HCT116 (cell line): ENCODE results near the gene ATXN7L1. TPM values are rescaled to one million over a fixed set of nuclear protein-coding genes. Genes with fewer than 3 reads are reported as not detected.

ENCODE experiments used
- ATAC-seq: fragments of 200-7000 bp; cut with Tn5 transposase; 2 replicates; pipeline ENCODE4 v1.9.1; 2020; ENCODE audit warnings: mild to moderate bottlenecking, moderate library complexity
- BruUV-seq: library from RNA; stranded (reverse); fragments of 400-500 nt; replicated peaks from 2 replicates; lab custom pipeline; 2021; lab: Mats Ljungman, UMichigan
- CTCF ChIA-PET: fragments of 300-600 bp; sonication (Branson Sonifier 250); formaldehyde crosslinking; loops from one replicate; lab custom pipeline; 2021; ENCODE audit warnings: antibody characterized with exemption; lab: Charles Lee
- POLR2A ChIA-PET: fragments of 300-600, 350-600 bp; sonication (Branson Sonifier 250); formaldehyde crosslinking; loops from one replicate; lab custom pipeline; 2021; ENCODE audit warnings: antibody characterized with exemption; lab: Charles Lee
- RAD21 ChIA-PET, 2 experiments: fragments of 300-600 bp; sonication (Branson Sonifier 250); formaldehyde crosslinking; loops; one replicate each; lab custom pipeline; 2023; ENCODE audit warnings: low total read pairs in 2 of 2; ENCODE audit not compliant: uncharacterized antibody in 2 of 2, unreplicated experiment in 2 of 2, low non-redundant PET in 1 of 2; lab: Charles Lee
- DNase-seq: peaks from one replicate; pipeline ENCODE4 v3.0.0-alpha.2; 2010; ENCODE audit warnings: low read depth, low spot score
- H2AFZ ChIP-seq: fragments of 200-600 bp; shearing (Covaris generic), sonication (generic); 2 replicates; pipeline ENCODE4 v1.6.1; 2017; ENCODE audit warnings: low read depth, mixed run types, mixed read lengths, antibody characterized with exemption, low read length; ENCODE audit not compliant: poor library complexity, severe bottlenecking
- H3K27ac ChIP-seq: 2 replicates; pipeline ENCODE4 v1.5.1; 2012; ENCODE audit warnings: low read depth, low read length
- H3K27me3 ChIP-seq: fragments of 200-600 bp; sonication (generic); 2 replicates; pipeline ENCODE4 v1.6.1; 2016; ENCODE audit warnings: mixed run types, low read length, mixed read lengths; ENCODE audit not compliant: insufficient read depth
- H3K36me3 ChIP-seq, 2 experiments: fragments of 200-500 bp in 1 of 2; fragments of 200-600 bp in 1 of 2; sonication (Bioruptor generic) in 1 of 2; sonication (generic) in 1 of 2; 2 replicates each; pipeline versions ENCODE4 v1.5.1 to v1.6.1; 2014 to 2016; ENCODE audit warnings: low read length in 2 of 2, inconsistent platforms in 1 of 2, mixed read lengths in 1 of 2, mixed run types in 1 of 2; ENCODE audit not compliant: insufficient read depth in 2 of 2, control insufficient read depth in 1 of 2
- H3K4me1 ChIP-seq, 2 experiments: fragments of 200-600 bp in 1 of 2; sonication (generic) in 1 of 2; 2 replicates each; pipeline versions ENCODE4 v1.5.1 to v1.6.1; 2012 to 2017; ENCODE audit warnings: low read length in 2 of 2, inconsistent platforms in 1 of 2, mild to moderate bottlenecking in 1 of 2, mixed read lengths in 1 of 2, mixed run types in 1 of 2, moderate library complexity in 1 of 2; ENCODE audit not compliant: insufficient read depth in 2 of 2, control insufficient read depth in 1 of 2
- H3K4me2 ChIP-seq: fragments of 200-600 bp; sonication (generic); 2 replicates; pipeline ENCODE4 v1.6.1; 2017; ENCODE audit warnings: mixed run types, low read length, mixed read lengths
- H3K4me3 ChIP-seq, 2 experiments: fragments of 200-600 bp in 1 of 2; sonication (generic) in 1 of 2; replicated peaks in 1 of 2; 2 replicates each; pipeline ENCODE4 v1.5.1; 2011 to 2016; ENCODE audit warnings: low read length in 2 of 2, control low read depth in 1 of 2, low read depth in 1 of 2, mild to moderate bottlenecking in 1 of 2, mixed read lengths in 1 of 2, mixed run types in 1 of 2
- H3K79me2 ChIP-seq: fragments of 200-600 bp; sonication (generic); 2 replicates; pipeline ENCODE4 v1.6.1; 2017; ENCODE audit warnings: mild to moderate bottlenecking, mixed run types, low read length, moderate library complexity, mixed read lengths; ENCODE audit not compliant: insufficient read depth
- H3K9ac ChIP-seq: fragments of 200-600 bp; sonication (generic); 2 replicates; pipeline ENCODE4 v1.6.1; 2016; ENCODE audit warnings: low read length, mixed read lengths
- H3K9me2 ChIP-seq: fragments of 200-600 bp; sonication (generic), shearing (Covaris generic); 2 replicates; pipeline ENCODE4 v1.6.1; 2017; ENCODE audit warnings: mixed run types, mild to moderate bottlenecking, moderate library complexity; ENCODE audit not compliant: insufficient read depth
- H3K9me3 ChIP-seq, 2 experiments: fragments of 200-500 bp in 1 of 2; fragments of 200-600 bp in 1 of 2; sonication (Bioruptor generic) in 1 of 2; sonication (generic) in 1 of 2; 2 replicates each; pipeline ENCODE4 v1.6.1; 2014 to 2017; ENCODE audit warnings: low read length in 2 of 2, mixed read lengths in 2 of 2, inconsistent platforms in 1 of 2, low read depth in 1 of 2, mild to moderate bottlenecking in 1 of 2, mixed run types in 1 of 2, moderate library complexity in 1 of 2; ENCODE audit not compliant: control insufficient read depth in 1 of 2, insufficient read depth in 1 of 2
- H4K20me1 ChIP-seq: fragments of 200-600 bp; sonication (generic), shearing (Covaris generic); 2 replicates; pipeline ENCODE4 v1.6.1; 2017; ENCODE audit warnings: mixed run types, mild to moderate bottlenecking, moderate library complexity; ENCODE audit not compliant: insufficient read depth
- CBX3 ChIP-seq: IDR thresholded peaks from 2 replicates; pipeline ENCODE4 v1.6.1; 2012; ENCODE audit warnings: low read depth
- CTCF ChIP-seq, 3 experiments: fragments of 200-600 bp in 1 of 3; sonication (generic) in 1 of 3; IDR thresholded peaks in 2 of 3; conservative IDR thresholded peaks in 1 of 3; 2 replicates each; pipeline ENCODE4 v1.5.1; 2012 to 2017; ENCODE audit warnings: low read depth in 2 of 3, low read length in 2 of 3, antibody characterized with exemption in 1 of 3, borderline replicate concordance in 1 of 3, control low read depth in 1 of 3, mild to moderate bottlenecking in 1 of 3, mixed read lengths in 1 of 3, mixed run types in 1 of 3, moderate library complexity in 1 of 3; ENCODE audit not compliant: insufficient read depth in 1 of 3
- ELF1 ChIP-seq: IDR thresholded peaks from 2 replicates; pipeline ENCODE4 v1.6.1; 2012; ENCODE audit warnings: low read depth, borderline replicate concordance
- RAD21 ChIP-seq: IDR thresholded peaks from 2 replicates; pipeline ENCODE4 v1.6.1; 2012; ENCODE audit warnings: low read depth, mild to moderate bottlenecking
- intact Hi-C: fragments of 100-400 bp; cut with micrococcal nuclease; formaldehyde crosslinking; loops from 2 replicates; pipeline ENCODE4 v1.10.0; 2022
- total RNA-seq: library from RNA; stranded (reverse); gene quantifications from one replicate; pipeline ENCODE4 v1.2.1, GENCODE V29; 2021; ENCODE audit not compliant: unreplicated experiment

The ATXN7L1 gene
- total RNA-seq, 1 experiment from 2014 or later: 11.5 TPM

GRCh38 chr7:105656922-105657521, 219.4 kb downstream of the ATXN7L1 start:
- RAD21 ChIA-PET: interaction anchor here in 1 of 2 experiments (0.7 kb wide), 1 partner anchor 49 kb away, joined by 3 read pairs; no protein-coding TSS in a partner anchor
- no peak overlapping the region for H3K4me3 ChIP-seq

More at GRCh38 chr7:105656922-105657521, 219.4 kb downstream of the ATXN7L1 start:
- DNase-seq (peak; percentile 19), ATAC-seq (peak; percentile 71)
- no peak overlapping the region for H3K4me2 ChIP-seq
- intact Hi-C loops: loop anchor here (10.0 kb wide), 1 partner anchor 218 kb away; the partner anchor contains the start of gene ATXN7L1
- POLR2A ChIA-PET: no interaction called here
- no peaks in the 10 kb centered on the region for H3K27me3 ChIP-seq
- CTCF ChIA-PET: interaction anchor here (0.6 to 2.1 kb wide), 11 partner anchors 8 to 415 kb away, joined by 3 to 13 read pairs (median 3); no protein-coding TSS in a partner anchor
- H2AFZ ChIP-seq: no peak overlapping the region
- no peaks in the 10 kb centered on the region for H4K20me1 ChIP-seq
- H3K9me3 ChIP-seq: no peaks in the 10 kb centered on the region
- H3K27ac ChIP-seq: no peak overlapping the region
- no peaks in the 10 kb centered on the region for H3K9me2 ChIP-seq
- H3K4me1 ChIP-seq: no peaks in the 10 kb centered on the region
- H3K9ac ChIP-seq: no peak overlapping the region
- no peaks in the 10 kb centered on the region for H3K79me2 ChIP-seq
- BruUV-seq: no TSS peak
- H3K36me3 ChIP-seq: no peaks in the 10 kb centered on the region
- TF ChIP-seq RAD21: peak; percentile 42
- TF ChIP-seq CBX3: no peak
- TF ChIP-seq ELF1: no peak
- TF ChIP-seq CTCF (IDR thresholded peaks at IDR 0.05 in 2 of 3, conservative IDR thresholded peaks at IDR 0.05 in 1 of 3; ENCODE audit: borderline replicate concordance in 1 of 3, insufficient read depth in 1 of 3, low read depth in 2 of 3, low read length in 2 of 3): peak; percentile 34 to 92 (median 92); a peak in 5 of 6 replicates
